ENCODE results near the gene PLP1. TPM values are rescaled to one million over a fixed set of nuclear protein-coding genes. Genes with fewer than 3 reads are reported as not detected.
"Not testable (repeated sequence)": the region's sequence is repeated elsewhere in the genome, so short reads cannot be mapped to it uniquely, and the experiment has no call there.

Gene PLP1
- total and polyA plus RNA-seq, 9 of the 15 experiments (the other 6 are each of a cell fraction or from before 2014, with no cell fraction given), result not detected

GRCh38 chrX:103763541-103763940 lies 13.1 kb upstream of the PLP1 start:
- DNase-seq (ENCODE audit: extremely low read depth in 1 of 4, low spot score in 3 of 4); H3K9me3 ChIP-seq (replicated peaks; ENCODE audit: control insufficient read depth, insufficient read depth, low read depth, low read length); H3K4me2 ChIP-seq (ENCODE audit: insufficient read depth, low read length); H3K9ac ChIP-seq (ENCODE audit: insufficient read depth in 1 of 2, low read depth in 2 of 2, low read length in 2 of 2); FAIRE-seq; ATAC-seq; H3K9me1 ChIP-seq (ENCODE audit: control insufficient read depth, insufficient read depth, low read length); intact Hi-C loops (cut with micrococcal nuclease); BruUV-seq (replicated peaks); H4K20me1 ChIP-seq (replicated peaks; ENCODE audit: control insufficient read depth, insufficient read depth, low read length); CTCF ChIA-PET (ENCODE audit: low intra/inter-chr PET ratio); H3K27me3 ChIP-seq (ENCODE audit: control insufficient read depth in 2 of 2, insufficient read depth in 2 of 2, low read length in 2 of 2); H3K36me3 ChIP-seq (ENCODE audit: control insufficient read depth, insufficient read depth, low read length); H3K79me2 ChIP-seq (ENCODE audit: control insufficient read depth, insufficient read depth, low read length); H3K4me1 ChIP-seq (replicated peaks in 1 of 2; ENCODE audit: control insufficient read depth in 2 of 2, insufficient read depth in 2 of 2, low read length in 2 of 2); H3K27ac ChIP-seq (ENCODE audit: extremely low read depth, low read depth, low read length); H3K4me3 ChIP-seq; in situ Hi-C loops (cut with MboI); H2AFZ ChIP-seq (ENCODE audit: low read depth, low read length): not testable (repeated sequence)
- WGBS (ENCODE audit: insufficient coverage, low coverage, missing lambda C conversion rate), result 0% methylated on average over 5 of the region's 5 CpGs
- POLR2A ChIA-PET, result interaction anchor here (0.6 kb wide), 1 partner anchor 18 kb away, joined by 3 read pairs; no protein-coding TSS in a partner anchor

- H3K9me1 ChIP-seq (ENCODE audit: control insufficient read depth, insufficient read depth, low read length); BruUV-seq (replicated peaks); H3K36me3 ChIP-seq (ENCODE audit: control insufficient read depth, insufficient read depth, low read length); H3K27me3 ChIP-seq (ENCODE audit: control insufficient read depth in 2 of 2, insufficient read depth in 2 of 2, low read length in 2 of 2); intact Hi-C loops (cut with micrococcal nuclease); H3K4me3 ChIP-seq; H3K4me1 ChIP-seq (replicated peaks in 1 of 2; ENCODE audit: control insufficient read depth in 2 of 2, insufficient read depth in 2 of 2, low read length in 2 of 2); H2AFZ ChIP-seq (ENCODE audit: low read depth, low read length); DNase-seq (ENCODE audit: extremely low read depth in 1 of 4, low spot score in 3 of 4); H4K20me1 ChIP-seq (replicated peaks; ENCODE audit: control insufficient read depth, insufficient read depth, low read length); ATAC-seq; in situ Hi-C loops (cut with MboI); CTCF ChIA-PET (ENCODE audit: low intra/inter-chr PET ratio); FAIRE-seq; H3K27ac ChIP-seq (ENCODE audit: extremely low read depth, low read depth, low read length); H3K4me2 ChIP-seq (ENCODE audit: insufficient read depth, low read length); H3K79me2 ChIP-seq (ENCODE audit: control insufficient read depth, insufficient read depth, low read length); H3K9ac ChIP-seq (ENCODE audit: insufficient read depth in 1 of 2, low read depth in 2 of 2, low read length in 2 of 2); H3K9me3 ChIP-seq (replicated peaks; ENCODE audit: control insufficient read depth, insufficient read depth, low read depth, low read length): not testable (repeated sequence)
- POLR2A ChIA-PET, result interaction anchor here (1.0 kb wide), 1 partner anchor 48 kb away, joined by 4 read pairs; no protein-coding TSS in a partner anchor
- WGBS (ENCODE audit: insufficient coverage, low coverage, missing lambda C conversion rate), result 0% methylated on average over 7 of the region's 9 CpGs
Observed at GRCh38 chrX:103766813-103767555, 9.7 kb upstream of the PLP1 start.
